Stomach smooth muscle (tissue), 2 donors: ENCODE measurements around the gene LHFPL6.

ENCODE experiments used
- H3K27ac ChIP-seq: one replicate; pipeline ENCODE4 v1.7.0; 2013; ENCODE audit warnings: mild to moderate bottlenecking, low read length, inconsistent platforms
- H3K27me3 ChIP-seq, 2 donors: one replicate each; pipeline ENCODE4 v1.7.0; 2013; ENCODE audit warnings: low read length in 2 of 2; ENCODE audit not compliant: insufficient read depth in 2 of 2, control insufficient read depth in 1 of 2
- H3K36me3 ChIP-seq, 2 donors: one replicate each; pipeline ENCODE4 v1.7.0; 2013; ENCODE audit warnings: low read length in 2 of 2; ENCODE audit not compliant: control insufficient read depth in 2 of 2, insufficient read depth in 2 of 2
- H3K4me1 ChIP-seq: one replicate; pipeline ENCODE4 v1.7.0; 2013; ENCODE audit warnings: low read length; ENCODE audit not compliant: control insufficient read depth, insufficient read depth
- H3K4me3 ChIP-seq, 2 donors: one replicate each; pipeline ENCODE4 v1.7.0; 2013; ENCODE audit warnings: low read length in 2 of 2
- H3K9ac ChIP-seq, 2 donors: one replicate each; pipeline ENCODE4 v1.7.0; 2013; ENCODE audit warnings: low read length in 2 of 2, mild to moderate bottlenecking in 1 of 2
- H3K9me3 ChIP-seq, 2 donors: one replicate each; pipeline ENCODE4 v1.7.0; 2013; ENCODE audit warnings: low read length in 2 of 2; ENCODE audit not compliant: control insufficient read depth in 2 of 2
- donor health status: healthy.
- donor health status: Pancreatic carcinoma.

LHFPL6 gene

DNA sequence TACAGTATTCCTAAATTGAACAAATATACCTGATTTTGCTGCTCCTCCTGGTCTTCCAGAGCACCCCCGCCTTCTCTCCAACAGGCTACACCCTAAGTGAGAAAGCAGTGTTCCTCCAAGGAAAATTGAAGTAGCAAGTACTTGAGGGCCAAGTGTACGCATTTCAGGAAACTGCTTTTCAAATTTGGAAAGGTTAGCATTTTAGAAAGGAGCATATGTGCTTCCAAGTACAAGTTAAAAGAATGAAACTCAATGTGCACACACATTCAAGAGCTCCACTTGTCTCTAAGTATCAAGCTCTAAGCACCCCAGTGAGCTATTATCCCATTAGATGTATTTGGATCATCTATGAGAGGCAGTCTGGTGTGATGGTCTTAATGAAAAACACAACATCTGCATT, 25.8 kb downstream of the LHFPL6 start:
- H3K36me3 ChIP-seq, result no peaks in the 10 kb centered on the region
- no peaks in the 10 kb centered on the region for H3K4me1 ChIP-seq
- no peaks in the 10 kb centered on the region for H3K27me3 ChIP-seq
- H3K9me3 ChIP-seq, result no peaks in the 10 kb centered on the region
- no peak overlapping the region for H3K9ac ChIP-seq
- H3K27ac ChIP-seq, result no peak overlapping the region
- H3K4me3 ChIP-seq, result no peak overlapping the region

DNA sequence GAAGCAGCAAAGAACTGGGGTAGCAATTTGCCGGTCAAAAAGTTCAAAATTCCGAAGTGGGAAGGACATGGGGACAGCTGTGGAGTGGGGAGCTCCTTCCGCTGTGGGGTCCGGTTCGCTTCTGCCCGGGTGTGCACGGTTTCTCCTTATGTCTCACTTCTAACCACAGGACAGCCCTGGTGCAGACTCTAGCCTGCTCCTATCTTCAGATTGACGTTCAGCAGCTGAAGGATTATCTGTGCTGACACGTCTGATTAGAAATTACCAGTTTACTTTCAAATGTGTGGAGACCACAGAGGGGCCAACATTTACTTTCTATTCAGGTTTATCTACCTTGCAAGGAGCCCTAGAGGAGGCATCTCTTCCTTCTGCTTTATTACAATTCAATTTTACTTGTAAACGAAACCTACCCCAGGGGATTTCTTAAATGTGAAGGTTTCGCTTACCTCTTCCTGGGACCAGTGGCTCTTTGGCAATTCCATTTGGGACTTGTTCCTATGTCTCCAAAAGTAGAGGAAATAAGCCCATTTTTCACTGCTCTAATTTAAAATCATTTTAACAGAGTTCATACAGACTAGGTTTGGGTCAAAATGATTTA, 27.3 kb downstream of the LHFPL6 start:
- Histone ChIP-seq H3K36me3 (no peaks in the 10 kb centered on the region), H3K4me1 (no peaks in the 10 kb centered on the region), H3K27ac (no peak overlapping the region), H3K9me3 (no peaks in the 10 kb centered on the region), H3K9ac (no peak overlapping the region), H3K4me3 (no peak overlapping the region), H3K27me3 (no peaks in the 10 kb centered on the region)

DNA sequence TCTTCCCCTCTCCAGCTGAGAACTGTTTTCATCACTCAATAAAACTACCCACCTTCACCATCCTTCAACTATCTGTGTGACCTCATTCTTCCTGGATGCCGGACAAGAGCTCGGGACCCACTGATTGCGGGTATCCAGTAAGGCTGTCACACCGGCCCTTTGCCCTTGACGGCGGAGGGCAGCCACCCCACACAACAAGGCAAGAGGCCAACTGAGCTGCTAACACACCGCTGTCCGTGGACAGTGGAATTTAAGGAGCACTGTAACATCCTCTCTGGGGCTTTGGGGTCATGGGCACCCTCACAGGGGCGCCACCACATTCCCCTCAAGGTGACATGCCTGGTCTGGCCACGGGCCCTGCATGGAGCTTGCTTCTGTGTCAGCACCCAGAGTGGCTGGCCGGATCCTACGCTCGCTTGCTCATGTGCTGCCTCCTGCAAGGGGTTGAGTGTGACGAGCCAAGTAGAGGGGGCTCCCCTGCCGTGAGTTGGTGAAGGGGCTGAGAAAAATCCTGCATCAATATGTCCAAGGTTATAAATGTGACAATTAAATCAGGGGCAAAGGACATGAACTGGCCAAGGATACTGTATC, 31.4 kb downstream of the LHFPL6 start:
- H3K27me3 ChIP-seq, result no peaks in the 10 kb centered on the region
- no peaks in the 10 kb centered on the region for H3K36me3 ChIP-seq
- H3K9ac ChIP-seq, result no peak overlapping the region
- H3K4me1 ChIP-seq, result no peaks in the 10 kb centered on the region
- no peak overlapping the region for H3K4me3 ChIP-seq
- H3K27ac ChIP-seq, result no peak overlapping the region
- no peaks in the 10 kb centered on the region for H3K9me3 ChIP-seq

DNA sequence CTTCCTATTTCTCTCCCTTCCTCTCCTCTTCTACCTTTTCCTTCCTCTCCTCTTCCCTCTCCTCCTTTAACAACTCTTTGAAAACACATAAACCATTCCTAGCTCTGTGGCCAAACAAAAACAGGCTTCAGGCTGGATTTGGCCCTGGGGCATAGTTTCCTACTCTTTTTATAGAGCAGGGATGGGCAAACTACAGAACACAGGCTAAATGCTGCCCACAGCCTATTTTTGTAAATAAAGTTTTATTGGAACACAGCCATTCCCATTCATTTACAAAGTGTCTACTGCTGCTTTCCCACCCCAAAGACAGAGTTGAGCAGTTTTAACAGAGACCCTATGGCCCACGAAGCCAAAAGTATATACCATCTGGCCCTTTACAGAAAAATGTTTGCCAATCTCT, 35.4 kb downstream of the LHFPL6 start:
- Histone ChIP-seq H3K4me3 (no peak overlapping the region), H3K9me3 (no peaks in the 10 kb centered on the region), H3K27me3 (no peaks in the 10 kb centered on the region), H3K4me1 (no peaks in the 10 kb centered on the region), H3K36me3 (no peaks in the 10 kb centered on the region), H3K27ac (no peak overlapping the region), H3K9ac (no peak overlapping the region)

DNA sequence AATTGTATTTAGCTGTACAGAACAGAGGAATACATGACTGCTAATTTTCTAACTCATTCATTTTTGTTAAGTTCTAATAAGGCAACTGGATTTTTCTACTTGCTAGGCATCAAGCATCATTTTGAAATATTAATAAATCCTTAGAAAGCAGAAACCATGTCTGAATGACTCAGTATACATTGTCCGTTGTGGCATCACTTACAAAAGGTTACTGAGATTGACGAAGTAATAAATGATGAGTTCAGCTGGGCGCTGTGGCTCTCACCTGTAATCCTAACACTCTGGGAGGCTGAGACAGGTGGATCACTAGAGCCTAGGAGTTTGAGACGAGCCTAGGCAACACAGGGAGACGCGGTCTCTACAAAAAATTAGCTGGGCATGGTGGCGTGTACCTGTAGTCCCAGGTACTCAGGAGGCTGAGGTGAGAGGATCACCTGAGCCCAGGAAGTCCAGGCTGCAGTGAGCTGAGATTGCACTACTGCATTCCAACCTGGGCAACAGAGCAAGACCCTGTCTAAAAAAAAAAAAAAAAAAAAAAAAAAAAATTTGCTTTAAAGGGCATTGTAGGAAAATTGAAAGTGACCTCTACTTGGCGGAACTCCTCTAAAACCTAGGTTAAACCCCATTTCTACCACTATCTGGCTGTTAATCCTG, 36.6 kb downstream of the LHFPL6 start:
- H3K36me3 ChIP-seq, result no peaks in the 10 kb centered on the region
- no peak overlapping the region for H3K27ac ChIP-seq
- H3K9ac ChIP-seq, result no peak overlapping the region
- no peak overlapping the region for H3K4me3 ChIP-seq
- H3K9me3 ChIP-seq, result no peaks in the 10 kb centered on the region
- no peaks in the 10 kb centered on the region for H3K4me1 ChIP-seq
- no peaks in the 10 kb centered on the region for H3K27me3 ChIP-seq

DNA sequence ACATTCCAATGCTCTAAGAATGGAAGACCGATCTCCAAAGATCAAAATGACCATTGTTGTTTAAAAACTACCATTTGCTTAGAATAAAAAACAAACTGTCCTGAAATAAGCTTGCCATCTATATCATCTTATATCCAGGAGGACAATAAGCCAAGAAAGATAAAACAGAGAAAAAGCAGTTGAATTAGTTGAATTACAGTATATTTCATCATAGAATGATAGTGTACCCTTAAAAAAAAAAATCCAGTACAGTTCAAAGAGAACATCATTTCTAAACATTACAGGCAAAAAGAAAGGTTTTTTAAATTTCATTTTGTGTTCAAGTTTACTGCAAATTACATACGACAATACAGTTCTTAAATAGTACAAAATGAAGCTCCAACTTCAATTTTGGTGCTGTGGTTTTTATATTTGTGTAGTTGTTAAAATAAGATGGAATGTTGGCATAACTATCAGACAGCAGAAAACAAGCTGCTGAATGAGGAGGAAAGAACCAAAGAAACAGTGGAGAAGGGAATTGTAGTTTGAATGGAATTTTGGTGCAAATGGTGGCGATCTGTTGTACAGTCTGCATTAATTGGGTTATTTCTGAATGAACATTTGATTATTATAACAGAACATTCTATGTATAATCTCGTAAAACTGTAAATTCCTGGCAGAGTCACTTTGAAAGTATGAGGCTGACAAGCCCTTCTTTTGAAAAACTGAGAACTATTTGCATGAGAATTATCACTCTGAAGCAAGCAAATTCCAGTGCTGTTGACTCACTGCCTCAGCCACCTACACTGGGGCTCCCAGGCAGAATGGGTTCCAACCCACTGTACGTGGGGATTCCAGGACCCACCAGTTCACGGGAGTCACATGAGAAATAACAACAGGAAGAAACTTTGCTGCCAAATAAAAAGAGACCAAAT, 37.7 kb downstream of the LHFPL6 start:
- Histone ChIP-seq H3K36me3 (no peaks in the 10 kb centered on the region), H3K9me3 (no peaks in the 10 kb centered on the region), H3K27ac (no peak overlapping the region), H3K4me1 (no peaks in the 10 kb centered on the region), H3K27me3 (no peaks in the 10 kb centered on the region), H3K4me3 (no peak overlapping the region), H3K9ac (no peak overlapping the region)

DNA sequence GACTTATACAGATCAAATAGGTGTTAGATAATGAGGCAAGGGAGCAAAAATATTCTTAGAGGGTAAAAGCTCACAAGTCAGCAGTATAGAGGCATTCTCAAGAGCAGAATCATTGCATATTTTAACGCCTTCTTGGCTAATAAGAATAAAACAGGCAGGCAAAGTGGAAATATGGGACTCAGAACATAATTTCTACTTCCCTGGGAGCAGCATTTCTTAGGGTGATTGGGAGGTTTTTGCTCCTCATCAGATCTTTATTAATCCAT, 39.6 kb downstream of the LHFPL6 start:
- Histone ChIP-seq H3K4me3 (no peak overlapping the region), H3K27ac (no peak overlapping the region), H3K9ac (no peak overlapping the region), H3K27me3 (no peaks in the 10 kb centered on the region), H3K9me3 (no peaks in the 10 kb centered on the region), H3K36me3 (no peaks in the 10 kb centered on the region), H3K4me1 (no peaks in the 10 kb centered on the region)

DNA sequence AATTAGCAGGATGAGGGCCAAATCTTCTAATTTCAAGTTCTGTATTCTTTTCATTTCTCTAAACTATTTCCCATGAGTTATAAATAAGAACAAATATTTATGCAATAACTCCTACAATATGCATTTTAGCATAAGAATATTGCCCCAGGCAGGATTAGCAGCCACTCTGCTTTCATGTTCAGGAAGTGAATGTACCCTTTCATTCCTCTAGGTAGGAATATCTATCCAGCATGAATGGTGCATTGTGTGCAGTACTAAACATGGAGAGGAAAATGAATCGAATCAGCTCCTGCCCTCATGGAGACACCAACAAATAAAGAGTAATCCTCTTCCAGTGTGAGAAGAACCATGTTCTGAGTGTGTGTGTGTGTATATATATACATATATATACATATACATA, 41.0 kb downstream of the LHFPL6 start:
- H3K4me3 ChIP-seq, result no peak overlapping the region
- H3K27ac ChIP-seq, result no peak overlapping the region
- no peaks in the 10 kb centered on the region for H3K9me3 ChIP-seq
- no peaks in the 10 kb centered on the region for H3K4me1 ChIP-seq
- H3K36me3 ChIP-seq, result no peaks in the 10 kb centered on the region
- H3K9ac ChIP-seq, result no peak overlapping the region
- H3K27me3 ChIP-seq, result no peaks in the 10 kb centered on the region

DNA sequence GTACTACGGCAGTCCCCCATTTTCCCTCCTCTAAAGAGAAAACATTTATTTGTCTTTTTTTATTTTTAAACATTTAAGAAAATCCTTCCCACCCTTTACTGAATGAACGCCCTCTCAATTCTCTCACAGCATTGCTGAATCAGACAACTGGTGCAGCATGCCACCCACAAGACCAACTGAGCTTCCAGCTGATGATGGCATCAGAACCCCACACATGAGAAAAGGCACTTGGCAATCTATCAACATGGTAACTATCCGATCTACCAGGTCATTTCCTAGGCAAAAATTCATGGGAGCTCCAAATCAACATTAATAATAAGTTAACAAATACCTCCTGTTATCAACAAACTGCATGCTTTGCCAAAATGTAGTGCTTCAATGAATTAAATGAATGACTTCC, 43.1 kb downstream of the LHFPL6 start:
- Histone ChIP-seq H3K27ac (no peak overlapping the region), H3K9me3 (no peaks in the 10 kb centered on the region), H3K36me3 (no peaks in the 10 kb centered on the region), H3K9ac (no peak overlapping the region), H3K4me3 (no peak overlapping the region), H3K4me1 (no peaks in the 10 kb centered on the region), H3K27me3 (no peaks in the 10 kb centered on the region)

DNA sequence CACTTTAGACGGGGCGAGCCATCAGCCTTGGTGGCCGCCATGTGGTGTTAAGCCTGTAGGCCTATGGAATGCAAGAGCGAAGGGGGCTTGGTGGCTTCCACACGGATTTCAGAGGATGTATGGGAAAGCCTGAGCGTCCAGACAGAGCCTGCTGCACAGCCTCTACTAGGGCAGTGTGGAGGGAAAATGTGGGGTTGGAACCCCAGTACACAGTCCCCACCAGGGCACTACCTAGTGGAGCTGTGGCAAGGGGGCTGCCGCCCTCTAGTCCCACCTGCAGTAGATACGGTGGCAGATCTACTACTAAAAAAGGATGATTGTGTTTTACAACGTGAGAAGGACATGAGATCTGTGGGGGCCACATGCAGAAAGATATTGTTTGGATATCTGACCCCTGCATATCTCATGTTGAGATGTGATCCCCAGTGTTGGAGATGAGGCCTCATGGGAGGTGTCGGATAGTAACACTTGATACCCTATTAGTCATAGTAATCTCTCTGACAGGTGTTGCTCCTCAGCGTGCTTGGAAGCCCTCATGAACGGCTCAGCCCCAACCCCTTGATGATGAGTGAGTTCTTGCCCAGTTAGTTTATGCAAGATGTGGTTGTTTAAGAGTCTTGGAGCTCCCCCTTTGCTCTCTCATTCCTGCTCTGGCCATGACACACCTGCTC, 45.6 kb downstream of the LHFPL6 start:
- Histone ChIP-seq H3K4me1 (no peaks in the 10 kb centered on the region), H3K9ac (no peak overlapping the region), H3K27me3 (no peaks in the 10 kb centered on the region), H3K4me3 (no peak overlapping the region), H3K27ac (no peak overlapping the region), H3K9me3 (no peaks in the 10 kb centered on the region), H3K36me3 (no peaks in the 10 kb centered on the region)
